Hematopoietic multipotent progenitor cell treated with erythropoietin and hydrocortisone succinate and interleukin-3 and kit ligand, for 17 days (in vitro differentiated cells): ENCODE results near the gene RNF135.
"Not testable (repeated sequence)": the region's sequence is repeated elsewhere in the genome, so short reads cannot be mapped to it uniquely, and the experiment has no call there.

Experiments
- DNase-seq: peaks from one replicate; pipeline ENCODE4 v3.0.0-alpha.2; 2015; ENCODE audit warnings: low spot score

RNF135 gene

GRCh38 chr17:30954046-30954830 is 16.6 kb upstream of the RNF135 start:
- DNase-seq, result no peak

GRCh38 chr17:30956764-30957374 is 14.0 kb upstream of the RNF135 start:
- no peak for DNase-seq

- DNase-seq, result no peak
Observed at GRCh38 chr17:30957741-30958140, 13.1 kb upstream of the RNF135 start.

- no peak for DNase-seq
Observed at GRCh38 chr17:30958187-30958586, 12.7 kb upstream of the RNF135 start.

GRCh38 chr17:30961209-30962188 is 9.3 kb upstream of the RNF135 start:
- no peak for DNase-seq

GRCh38 chr17:30964312-30964711 is 6.5 kb upstream of the RNF135 start:
- not testable (repeated sequence) for DNase-seq

GRCh38 chr17:30964876-30965275 is 6.0 kb upstream of the RNF135 start:
- no peak for DNase-seq

GRCh38 chr17:30965686-30966085 is 5.2 kb upstream of the RNF135 start:
- DNase-seq, result no peak

- DNase-seq, result not testable (repeated sequence)
Observed at GRCh38 chr17:30967911-30968310, 2.9 kb upstream of the RNF135 start.

- no peak for DNase-seq
Observed at GRCh38 chr17:30969989-30970830, 629 bp upstream of the RNF135 start.

- no peak for DNase-seq
Observed at GRCh38 chr17:30975042-30975820, 4.4 kb downstream of the RNF135 start.

- not testable (repeated sequence) for DNase-seq
Observed at GRCh38 chr17:30979919-30980318, 9.1 kb downstream of the RNF135 start.

- DNase-seq, result no peak
Observed at GRCh38 chr17:30981531-30982519, 11.0 kb downstream of the RNF135 start.

- no peak for DNase-seq
Observed at GRCh38 chr17:30982855-30983254, 12.0 kb downstream of the RNF135 start.

- no peak for DNase-seq
Observed at GRCh38 chr17:30990458-30990857, 19.6 kb downstream of the RNF135 start.

GRCh38 chr17:30992551-30992950 is 21.7 kb downstream of the RNF135 start:
- no peak for DNase-seq

GRCh38 chr17:30995347-30995746 is 24.5 kb downstream of the RNF135 start:
- no peak for DNase-seq

- DNase-seq, result no peak
Observed at GRCh38 chr17:30996486-30996885, 25.6 kb downstream of the RNF135 start.

GRCh38 chr17:30997270-30997669 is 26.4 kb downstream of the RNF135 start:
- no peak for DNase-seq

GRCh38 chr17:30997842-30998241 is 27.0 kb downstream of the RNF135 start:
- no peak for DNase-seq
